ENCODE results near the gene CCDC146. TPM values are rescaled to one million over a fixed set of nuclear protein-coding genes. Genes with fewer than 3 reads are reported as not detected.

CCDC146 gene
- polyA plus RNA-seq, 1 donor from 2014 or later = 13.0 TPM

GRCh38 chr7:77244222-77244934, 122.0 kb downstream of the CCDC146 start:
- Histone ChIP-seq H3K9ac (ENCODE audit: low read length) (no peak overlapping the region), H3K9me3 (ENCODE audit: low read length) (no peaks in the 10 kb centered on the region), H3K36me3 (ENCODE audit: insufficient read depth, low read length) (no peaks in the 10 kb centered on the region), H3K4me2 (ENCODE audit: low read length) (no peak overlapping the region), H3K4me3 (ENCODE audit: low read length) (no peak overlapping the region), H3F3A (ENCODE audit: insufficient read depth, low read length, poor library complexity, severe bottlenecking) (no peaks in the 10 kb centered on the region), H2AFZ (ENCODE audit: low read depth, low read length) (no peak overlapping the region), H3K27me3 (ENCODE audit: insufficient read depth, low read depth, low read length) (no peaks in the 10 kb centered on the region), H3K9me2 (ENCODE audit: insufficient read depth, low read length) (no peaks in the 10 kb centered on the region), H4K20me1 (ENCODE audit: insufficient read depth) (no peaks in the 10 kb centered on the region), H3K79me2 (replicated peaks; ENCODE audit: insufficient read depth, low read length) (no peaks in the 10 kb centered on the region), H3K27ac (ENCODE audit: low read length) (no peak overlapping the region)
- no peak for TF ChIP-seq MXI1 (conservative IDR thresholded peaks at IDR 0.05; ENCODE audit: poor library complexity, severe bottlenecking)
- no peak for TF ChIP-seq TAF1 (IDR thresholded peaks at IDR 0.05; ENCODE audit: low read depth)
- no peak for TF ChIP-seq REST (IDR thresholded peaks at IDR 0.05; ENCODE audit: borderline replicate concordance)

- Histone ChIP-seq H3F3A (ENCODE audit: insufficient read depth, low read length, poor library complexity, severe bottlenecking) (no peaks in the 10 kb centered on the region), H3K27ac (ENCODE audit: low read length) (no peak overlapping the region), H4K20me1 (ENCODE audit: insufficient read depth) (no peaks in the 10 kb centered on the region), H3K9me3 (ENCODE audit: low read length) (no peaks in the 10 kb centered on the region), H3K79me2 (replicated peaks; ENCODE audit: insufficient read depth, low read length) (no peaks in the 10 kb centered on the region), H3K4me2 (ENCODE audit: low read length) (no peak overlapping the region), H3K9me2 (ENCODE audit: insufficient read depth, low read length) (no peaks in the 10 kb centered on the region), H3K27me3 (ENCODE audit: insufficient read depth, low read depth, low read length) (no peaks in the 10 kb centered on the region), H3K4me3 (ENCODE audit: low read length) (no peak overlapping the region), H3K9ac (ENCODE audit: low read length) (no peak overlapping the region), H3K36me3 (ENCODE audit: insufficient read depth, low read length) (no peaks in the 10 kb centered on the region), H2AFZ (ENCODE audit: low read depth, low read length) (no peak overlapping the region)
- TF ChIP-seq, protein P1, sequence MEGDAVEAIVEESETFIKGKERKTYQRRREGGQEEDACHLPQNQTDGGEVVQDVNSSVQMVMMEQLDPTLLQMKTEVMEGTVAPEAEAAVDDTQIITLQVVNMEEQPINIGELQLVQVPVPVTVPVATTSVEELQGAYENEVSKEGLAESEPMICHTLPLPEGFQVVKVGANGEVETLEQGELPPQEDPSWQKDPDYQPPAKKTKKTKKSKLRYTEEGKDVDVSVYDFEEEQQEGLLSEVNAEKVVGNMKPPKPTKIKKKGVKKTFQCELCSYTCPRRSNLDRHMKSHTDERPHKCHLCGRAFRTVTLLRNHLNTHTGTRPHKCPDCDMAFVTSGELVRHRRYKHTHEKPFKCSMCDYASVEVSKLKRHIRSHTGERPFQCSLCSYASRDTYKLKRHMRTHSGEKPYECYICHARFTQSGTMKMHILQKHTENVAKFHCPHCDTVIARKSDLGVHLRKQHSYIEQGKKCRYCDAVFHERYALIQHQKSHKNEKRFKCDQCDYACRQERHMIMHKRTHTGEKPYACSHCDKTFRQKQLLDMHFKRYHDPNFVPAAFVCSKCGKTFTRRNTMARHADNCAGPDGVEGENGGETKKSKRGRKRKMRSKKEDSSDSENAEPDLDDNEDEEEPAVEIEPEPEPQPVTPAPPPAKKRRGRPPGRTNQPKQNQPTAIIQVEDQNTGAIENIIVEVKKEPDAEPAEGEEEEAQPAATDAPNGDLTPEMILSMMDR (IDR thresholded peaks at IDR 0.05; ENCODE audit: poor library complexity, severe bottlenecking) = no peak
- TF ChIP-seq REST (IDR thresholded peaks at IDR 0.05; ENCODE audit: borderline replicate concordance) = no peak
- TF ChIP-seq MXI1 (conservative IDR thresholded peaks at IDR 0.05; ENCODE audit: poor library complexity, severe bottlenecking) = no peak
- no peak for TF ChIP-seq SMC3 (conservative IDR thresholded peaks at IDR 0.05; ENCODE audit: poor library complexity)
- no peak for TF ChIP-seq EP300 (conservative IDR thresholded peaks at IDR 0.05; ENCODE audit: poor library complexity, severe bottlenecking)
- TF ChIP-seq TAF1 (IDR thresholded peaks at IDR 0.05; ENCODE audit: low read depth) = no peak
- TF ChIP-seq EZH2 (IDR thresholded peaks at IDR 0.05; ENCODE audit: borderline replicate concordance, insufficient read depth, low read length, poor library complexity, severe bottlenecking) = no peak
- TF ChIP-seq RAD21 (conservative IDR thresholded peaks at IDR 0.05) = no peak
- TF ChIP-seq POLR2AphosphoS5 (IDR thresholded peaks at IDR 0.05) = no peak
Observed at GRCh38 chr7:77245015-77245755, 122.8 kb downstream of the CCDC146 start.

All from neural cell (in vitro differentiated cells).